Epithelial cell of esophagus (primary cell): ENCODE measurements around the gene ATXN1.

Experiments
- DNase-seq: peaks from one replicate; pipeline ENCODE4 v3.0.0; 2010; ENCODE audit warnings: low read depth
- H3K4me3 ChIP-seq: 2 replicates; pipeline ENCODE4 v1.5.1; 2011; ENCODE audit warnings: mild to moderate bottlenecking, low read length, control low read depth
- CTCF ChIP-seq: IDR thresholded peaks from 2 replicates; pipeline ENCODE4 v1.5.1; 2011; ENCODE audit warnings: low read depth, mild to moderate bottlenecking, low read length, control low read depth, inconsistent platforms; ENCODE audit not compliant: insufficient read depth; ENCODE audit errors: missing control alignments

ATXN1 gene

GRCh38 chr6:16496991-16497801 lies 264.1 kb downstream of the ATXN1 start:
- H3K4me3 ChIP-seq: no peak overlapping the region
- no peak for TF ChIP-seq CTCF
- DNase-seq: no peak

- no peak overlapping the region for H3K4me3 ChIP-seq
- peak; percentile 27 for TF ChIP-seq CTCF
- peak; percentile 30 for DNase-seq
Measured at GRCh38 chr6:16496210-16496609, 265.1 kb downstream of the ATXN1 start.

GRCh38 chr6:16494793-16495192 lies 266.5 kb downstream of the ATXN1 start:
- no peak for TF ChIP-seq CTCF
- no peak overlapping the region for H3K4me3 ChIP-seq
- peak; percentile 51 for DNase-seq

- TF ChIP-seq CTCF: no peak
- no peak for DNase-seq
- no peak overlapping the region for H3K4me3 ChIP-seq
Measured at GRCh38 chr6:16493802-16494201, 267.5 kb downstream of the ATXN1 start.

- DNase-seq: no peak
- no peak overlapping the region for H3K4me3 ChIP-seq
- no peak for TF ChIP-seq CTCF
Measured at GRCh38 chr6:16493112-16493511, 268.1 kb downstream of the ATXN1 start.

- no peak for TF ChIP-seq CTCF
- no peak for DNase-seq
- H3K4me3 ChIP-seq: no peak overlapping the region
Measured at GRCh38 chr6:16491666-16492313, 269.5 kb downstream of the ATXN1 start.
